ENCODE measurements around the gene CRADD. TPM values are rescaled to one million over a fixed set of nuclear protein-coding genes. Genes with fewer than 3 reads are reported as not detected.
A peak's percentile ranks its signal among the peaks of the same experiment; 100 is the strongest.

The CRADD gene
- total and polyA plus RNA-seq, 2 of the 4 experiments (the other 2 are of a cell fraction): 11.1 to 14.0 TPM

GRCh38 chr12:93824514-93825500 lies 147.6 kb downstream of the CRADD start (continued):
- TF ChIP-seq RFX5 (IDR thresholded peaks at IDR 0.05; ENCODE audit: low read depth, low read length) (no peak), BHLHE40 (IDR thresholded peaks at IDR 0.05; ENCODE audit: low read depth, low read length) (no peak), MAFK (IDR thresholded peaks at IDR 0.05; ENCODE audit: low read depth, low read length) (no peak)

- intact Hi-C loops (cut with micrococcal nuclease) (no loop called here), in situ Hi-C loops (cut with MboI; ENCODE audit: low sequenced_read_pairs) (no loop called here), dilution Hi-C loops (cut with HindIII; ENCODE audit: low sequenced_read_pairs, unreplicated experiment) (no loop called here)
- peak overlapping the region; percentile 48; the same call in 1 of the 2 replicates for H4K91ac ChIP-seq (ENCODE audit: insufficient read depth, low read depth, low read length)
- H2BK120ac ChIP-seq (ENCODE audit: low read depth, low read length): peak overlapping the region; percentile 4; the same call in 1 of the 2 replicates
- POLR2A ChIA-PET (ENCODE audit: unreplicated experiment): no interaction called here
- no peaks in the 10 kb centered on the region for H3K9me1 ChIP-seq (ENCODE audit: insufficient read depth, low read length)
- TF ChIP-seq RCOR1 (IDR thresholded peaks at IDR 0.05; ENCODE audit: insufficient replicate concordance, low read length) (no peak), SMC3 (IDR thresholded peaks at IDR 0.05; ENCODE audit: low read depth, low read length) (no peak), ELK1 (IDR thresholded peaks at IDR 0.05; ENCODE audit: borderline replicate concordance, low read depth, low read length) (no peak), POLR2A (IDR thresholded peaks at IDR 0.05; ENCODE audit: low read depth, low read length) (no peak)
- peaks cover 12% of the 10 kb centered on the region for H3K4me1 ChIP-seq (ENCODE audit: control insufficient read depth, insufficient read depth, low read length)
- no peaks in the 10 kb centered on the region for H3K27me3 ChIP-seq (ENCODE audit: control insufficient read depth, insufficient read depth, low read length)
- no peak for ATAC-seq (ENCODE audit: low read depth)
- peak overlapping the region; percentile 76 for H2BK20ac ChIP-seq (ENCODE audit: low read depth, low read length)
- no peaks in the 10 kb centered on the region; a peak in 1 of 4 replicates for H3K79me1 ChIP-seq (ENCODE audit: low read depth in 1 of 2, low read length in 2 of 2)
- 0 out of 3 replicates have a peak overlapping the region, but pooled peaks have one; percentile 36 for H2BK15ac ChIP-seq (ENCODE audit: low read depth, low read length)
- no peak overlapping the region for H2AK9ac ChIP-seq (replicated peaks; ENCODE audit: low read depth, low read length, poor library complexity)
- WGBS, 2 experiments (ENCODE audit: extremely low coverage in 2 of 2, insufficient read length in 1 of 2): no CpG with 5 or more reads among the region's 3 CpGs
- no peak overlapping the region for H3K4me3 ChIP-seq (ENCODE audit: insufficient read depth, low read depth, low read length)
- H4K20me1 ChIP-seq (ENCODE audit: insufficient read depth, low read length): no peaks in the 10 kb centered on the region
- H3K9ac ChIP-seq (ENCODE audit: low read depth, low read length): no peak overlapping the region
- peak overlapping the region; percentile 15; a peak in 2 of 4 replicates for H4K8ac ChIP-seq (ENCODE audit: low read depth in 2 of 2, low read length in 2 of 2)
- no peaks in the 10 kb centered on the region for H3K36me3 ChIP-seq (ENCODE audit: control insufficient read depth, insufficient read depth, low read length)
- H3K18ac ChIP-seq (ENCODE audit: low read depth, low read length): peak overlapping the region; percentile 54; the same call in 1 of the 2 replicates
- H2BK5ac ChIP-seq (ENCODE audit: low read depth, low read length, poor library complexity, severe bottlenecking): no peak overlapping the region
- H2AFZ ChIP-seq (replicated peaks; ENCODE audit: low read length, poor library complexity): no peak overlapping the region
- H2AK5ac ChIP-seq (ENCODE audit: low read depth, low read length): peak overlapping the region; percentile 46; the same call in 1 of the 2 replicates
- no peak overlapping the region for H3K4me2 ChIP-seq (ENCODE audit: low read depth, low read length)
- BruUV-seq (replicated peaks): no TSS peak
- no peaks in the 10 kb centered on the region for H3K9me3 ChIP-seq (ENCODE audit: control insufficient read depth, insufficient read depth, low read length)
- no peak overlapping the region for H3K27ac ChIP-seq (ENCODE audit: insufficient read depth, low read length)
- DNase-seq: no peak
- CTCF ChIA-PET: no interaction called here
- H3K23ac ChIP-seq (ENCODE audit: low read depth, low read length): peak overlapping the region; percentile 70; the same call in 1 of the 2 replicates
- no peak overlapping the region for H3K56ac ChIP-seq (ENCODE audit: extremely low read depth, insufficient read depth, low read length)
- H3K4ac ChIP-seq (ENCODE audit: low read depth, low read length): peak overlapping the region; percentile 62; the same call in 1 of the 2 replicates
- H3K14ac ChIP-seq (replicated peaks; ENCODE audit: low read depth, low read length): peak overlapping the region; percentile 76
- H4K5ac ChIP-seq (ENCODE audit: low read depth, low read length): peak overlapping the region; percentile 53; the same call in 1 of the 2 replicates
Measured at GRCh38 chr12:93825501-93825888, 148.3 kb downstream of the CRADD start.

Data from IMR-90 (cell line).